Stimulated activated CD8-positive, alpha-beta memory T cell treated with anti-CD3 and anti-CD28 coated beads, Interleukin-12 subunit alpha, Interleukin-12 subunit beta, amount 100 ng/mL, for 24 hours (primary cell): ENCODE data around the gene FSD1L.
A peak's percentile ranks its signal among the peaks of the same experiment; 100 is the strongest.
"Not testable (repeated sequence)": the region's sequence is repeated elsewhere in the genome, so short reads cannot be mapped to it uniquely, and the experiment has no call there.

Experiments
- DNase-seq: peaks from one replicate; pipeline ENCODE4 v3.0.0-alpha.2; 2020; ENCODE audit errors: extremely low read depth

Gene FSD1L

DNA sequence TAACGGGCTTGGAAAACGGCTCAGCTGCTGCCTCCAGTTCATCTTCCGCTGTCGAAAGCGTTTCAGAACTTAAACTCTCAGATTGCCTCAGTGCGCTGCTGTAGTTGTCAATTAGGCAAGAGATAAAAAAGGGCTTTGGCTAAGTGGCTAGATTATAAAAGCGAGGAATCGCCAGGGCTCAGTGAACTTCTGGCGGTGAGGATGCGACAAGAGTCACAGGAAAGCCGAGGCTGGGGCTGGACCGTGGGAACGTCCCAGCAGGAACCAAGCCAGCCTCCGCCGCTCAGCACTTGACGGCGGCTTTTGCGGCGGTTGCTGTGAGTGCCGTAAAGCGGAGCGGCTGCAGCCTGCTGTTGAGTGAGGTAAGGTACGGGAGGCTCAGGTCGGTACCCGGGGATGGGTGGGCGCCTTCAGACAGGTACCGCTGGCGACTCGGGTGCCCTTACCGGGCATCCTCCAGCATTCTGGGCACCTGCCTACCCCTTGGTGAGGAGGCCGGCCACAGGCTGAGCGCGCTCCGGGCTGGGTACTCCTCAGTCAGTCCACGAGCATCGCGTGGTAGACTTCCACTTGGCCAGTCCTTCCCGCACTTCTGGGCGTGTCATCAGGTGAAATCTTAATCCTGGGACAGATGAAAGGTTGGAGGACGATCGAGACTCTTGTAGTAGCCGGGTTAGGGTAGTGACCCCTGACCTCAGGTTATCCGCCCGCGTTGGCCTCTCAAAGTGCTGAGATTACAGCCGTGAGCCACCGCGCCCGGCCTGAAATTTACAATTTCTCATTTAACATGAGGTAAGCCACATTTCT lies 110.2 kb downstream of the FSD1L start, which contains the start of gene FKTN:
Gene FKTN (plus strand): TSS at position 328 of the 807 bp plus-strand sequence. CDS start 16,902 bp downstream, outside the sequence.
- DNase-seq, result peak; percentile 59

DNA sequence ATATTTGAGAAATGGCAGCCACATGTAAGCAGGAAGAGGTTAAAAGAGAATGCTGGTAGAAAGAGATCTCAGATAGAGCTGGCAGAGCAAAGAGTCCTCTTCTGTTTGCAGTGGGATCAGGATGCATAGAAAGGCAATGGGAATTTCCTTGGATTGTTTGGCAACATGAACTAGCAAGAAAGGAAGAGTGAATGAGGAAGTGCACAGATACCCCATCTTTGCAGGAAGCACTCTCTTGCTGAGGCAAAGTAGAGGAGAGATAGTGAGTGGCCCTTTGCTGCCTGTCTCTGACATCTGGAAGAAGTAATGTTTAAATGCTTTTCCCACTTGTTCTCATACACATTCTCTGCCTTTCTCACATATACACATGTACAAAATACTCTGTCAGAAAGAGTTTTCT lies 124.6 kb downstream of the FSD1L start:
- no peak for DNase-seq

DNA sequence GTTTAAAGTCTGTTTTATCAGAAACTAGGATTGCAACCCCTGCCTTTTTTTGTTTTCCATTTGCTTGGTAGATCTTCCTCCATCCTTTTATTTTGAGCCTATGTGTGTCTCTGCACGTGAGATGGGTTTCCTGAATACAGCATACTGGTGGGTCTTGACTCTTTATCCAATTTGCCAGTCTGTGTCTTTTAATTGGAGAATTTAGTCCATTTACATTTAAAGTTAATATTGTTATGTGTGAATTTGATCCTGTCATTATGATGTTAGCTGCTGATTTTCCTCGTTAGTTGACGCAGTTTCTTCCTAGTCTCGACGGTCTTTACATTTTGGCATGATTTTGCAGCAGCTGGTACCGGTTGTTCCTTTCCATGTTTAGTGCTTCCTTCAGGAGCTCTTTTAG lies 132.1 kb downstream of the FSD1L start:
- not testable (repeated sequence) for DNase-seq

DNA sequence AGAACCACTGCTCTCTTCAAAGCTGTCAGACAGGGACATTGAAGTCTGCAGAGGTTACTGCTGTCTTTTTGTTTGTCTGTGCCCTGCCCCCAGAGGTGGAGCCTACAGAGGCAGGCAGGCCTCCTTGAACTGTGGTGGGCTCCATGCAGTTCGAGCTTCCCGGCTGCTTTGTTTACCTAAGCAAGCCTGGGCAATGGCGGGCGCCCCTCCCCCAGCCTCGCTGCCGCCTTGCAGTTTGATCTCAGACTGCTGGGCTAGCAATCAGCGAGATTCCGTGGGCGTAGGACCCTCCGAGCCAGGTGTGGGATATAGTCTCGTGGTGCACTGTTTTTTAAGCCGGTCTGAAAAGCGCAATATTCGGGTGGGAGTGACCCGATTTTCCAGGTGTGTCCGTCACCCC lies 133.7 kb downstream of the FSD1L start:
- not testable (repeated sequence) for DNase-seq

DNA sequence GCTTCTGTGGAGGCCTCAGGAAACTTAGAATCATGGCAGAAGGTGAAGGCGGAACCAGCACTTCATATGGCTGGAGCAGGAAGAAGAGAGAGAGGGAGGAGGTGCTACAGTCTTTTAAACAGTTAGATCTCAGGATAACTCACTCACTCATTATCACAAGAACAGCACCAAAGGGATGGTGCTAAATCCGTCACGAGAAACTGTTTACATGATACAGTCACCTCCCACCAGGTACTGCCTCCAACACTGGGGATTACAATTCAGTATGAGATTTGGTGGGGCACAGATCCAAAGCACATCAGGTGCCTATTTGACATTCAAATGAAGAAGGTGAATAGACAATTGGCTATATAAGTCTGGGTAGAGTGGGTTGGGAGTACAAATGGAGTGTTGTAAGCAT lies 145.3 kb downstream of the FSD1L start:
- DNase-seq, result no peak
